NT2/D1 (cell line): ENCODE results near the gene FRMD3.

Source experiments
- DNase-seq: peaks from one replicate; pipeline ENCODE4 v3.0.0-alpha.2; 2011; ENCODE audit warnings: low read depth, low spot score
- H3K27me3 ChIP-seq: 2 replicates; pipeline ENCODE4 v1.6.0; 2011; ENCODE audit warnings: mild to moderate bottlenecking; ENCODE audit not compliant: insufficient read length, insufficient read depth
- H3K36me3 ChIP-seq: 2 replicates; pipeline ENCODE4 v1.6.1; 2011; ENCODE audit warnings: mild to moderate bottlenecking, low read length, mixed read lengths; ENCODE audit not compliant: insufficient read depth, insufficient read length
- H3K4me1 ChIP-seq: 2 replicates; pipeline ENCODE4 v1.5.1; 2011; ENCODE audit not compliant: insufficient read depth, insufficient read length
- H3K4me3 ChIP-seq: 2 replicates; pipeline ENCODE4 v1.5.1; 2011; ENCODE audit warnings: low read depth; ENCODE audit not compliant: insufficient read length
- H3K9ac ChIP-seq: 2 replicates; pipeline ENCODE4 v1.6.0; 2011; ENCODE audit warnings: low read depth; ENCODE audit not compliant: insufficient read length
- H3K9me3 ChIP-seq: 2 replicates; pipeline ENCODE4 v1.5.1; 2011; ENCODE audit warnings: mild to moderate bottlenecking, low read length; ENCODE audit not compliant: insufficient read depth
- SUZ12 ChIP-seq: IDR thresholded peaks from 2 replicates; pipeline ENCODE4 v1.6.1; 2011; ENCODE audit not compliant: insufficient read length, insufficient read depth; ENCODE audit errors: extremely low read depth
- YY1 ChIP-seq: IDR thresholded peaks from 2 replicates; pipeline ENCODE4 v1.6.1; 2011; ENCODE audit not compliant: insufficient read length, insufficient read depth
- ZNF274 ChIP-seq: IDR thresholded peaks from 2 replicates; pipeline ENCODE4 v1.6.1; 2011; ENCODE audit warnings: mild to moderate bottlenecking, low read depth, low read length

FRMD3 gene

GRCh38 chr9:83413367-83413766, 124.8 kb downstream of the FRMD3 start:
- DNase-seq: no peak

DNA sequence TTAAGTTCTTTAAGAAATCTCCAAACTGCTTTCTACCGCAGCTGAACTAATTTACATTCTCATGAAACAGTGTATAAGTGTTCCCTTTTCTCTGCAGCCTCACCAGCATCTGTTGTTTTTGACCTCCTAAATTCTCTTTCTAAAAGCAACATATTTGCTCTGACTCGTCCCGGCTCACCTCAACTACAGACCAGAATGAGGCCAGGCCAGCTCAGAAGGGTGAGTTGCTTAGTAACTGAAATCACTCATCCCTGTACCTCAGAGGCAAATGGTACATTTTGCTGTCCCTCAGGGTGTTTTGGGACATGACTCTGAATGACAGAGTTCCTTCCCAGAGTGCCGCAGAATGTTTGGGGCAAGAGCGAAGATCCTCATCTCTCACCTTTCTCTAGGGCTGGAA, 127.5 kb downstream of the FRMD3 start:
- no peak overlapping the region for H3K9ac ChIP-seq
- no peaks in the 10 kb centered on the region; the same call in 1 of the 2 replicates for H3K9me3 ChIP-seq
- no peak for DNase-seq
- no peaks in the 10 kb centered on the region for H3K36me3 ChIP-seq
- H3K4me1 ChIP-seq: no peaks in the 10 kb centered on the region
- TF ChIP-seq YY1: no peak
- no peak for TF ChIP-seq ZNF274
- TF ChIP-seq SUZ12: no peak
- H3K27me3 ChIP-seq: no peaks in the 10 kb centered on the region
- H3K4me3 ChIP-seq: no peak overlapping the region

More at GRCh38 chr9:83413367-83413766, 124.8 kb downstream of the FRMD3 start:
- Histone ChIP-seq H3K36me3 (no peaks in the 10 kb centered on the region), H3K27me3 (no peaks in the 10 kb centered on the region), H3K9me3 (no peaks in the 10 kb centered on the region; the same call in 1 of the 2 replicates), H3K4me1 (no peaks in the 10 kb centered on the region), H3K9ac (no peak overlapping the region), H3K4me3 (no peak overlapping the region)
- TF ChIP-seq SUZ12: no peak
- no peak for TF ChIP-seq ZNF274
- TF ChIP-seq YY1: no peak

GRCh38 chr9:83406921-83407320, 131.3 kb downstream of the FRMD3 start:
- TF ChIP-seq YY1 (no peak), SUZ12 (no peak), ZNF274 (no peak)
- Histone ChIP-seq H3K9me3 (peaks cover 1% of the 10 kb centered on the region; the same call in 1 of the 2 replicates), H3K27me3 (no peaks in the 10 kb centered on the region), H3K4me3 (no peak overlapping the region), H3K4me1 (peaks cover 4% of the 10 kb centered on the region), H3K9ac (no peak overlapping the region), H3K36me3 (no peaks in the 10 kb centered on the region)
- DNase-seq: no peak

DNA sequence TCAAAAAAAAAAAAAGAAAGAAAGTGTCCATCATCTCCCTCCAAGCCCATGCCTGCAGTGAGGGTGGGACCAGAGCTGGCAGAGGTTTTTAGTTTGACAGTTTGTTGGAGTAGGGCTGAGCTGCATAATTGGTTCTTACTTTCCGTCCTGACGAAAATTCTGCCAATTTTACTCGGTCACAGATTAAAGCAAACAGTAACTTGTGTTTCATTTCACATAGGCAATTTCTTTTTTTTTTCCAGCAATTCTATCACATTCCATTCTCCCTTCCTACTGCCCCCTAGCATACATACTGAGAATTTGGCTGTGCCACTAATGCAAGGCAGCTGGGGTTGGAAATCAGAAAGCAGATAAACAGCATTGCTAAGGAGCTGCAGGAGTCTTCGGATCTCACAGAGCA, 132.4 kb downstream of the FRMD3 start:
- no peak overlapping the region for H3K4me3 ChIP-seq
- H3K9me3 ChIP-seq: peaks cover 13% of the 10 kb centered on the region
- H3K4me1 ChIP-seq: peaks cover 4% of the 10 kb centered on the region
- TF ChIP-seq SUZ12 (no peak), YY1 (no peak), ZNF274 (no peak)
- H3K36me3 ChIP-seq: no peaks in the 10 kb centered on the region
- H3K9ac ChIP-seq: no peak overlapping the region
- H3K27me3 ChIP-seq: no peaks in the 10 kb centered on the region
- no peak for DNase-seq

GRCh38 chr9:83403527-83404238, 134.5 kb downstream of the FRMD3 start:
- H3K36me3 ChIP-seq: no peaks in the 10 kb centered on the region
- no peak for TF ChIP-seq ZNF274
- no peak for TF ChIP-seq SUZ12
- no peak for TF ChIP-seq YY1
- peak; percentile 20 for DNase-seq
- peaks cover 4% of the 10 kb centered on the region for H3K4me1 ChIP-seq
- H3K9ac ChIP-seq: no peak overlapping the region
- no peaks in the 10 kb centered on the region for H3K27me3 ChIP-seq
- no peak overlapping the region for H3K4me3 ChIP-seq
- H3K9me3 ChIP-seq: peaks cover 14% of the 10 kb centered on the region

DNA sequence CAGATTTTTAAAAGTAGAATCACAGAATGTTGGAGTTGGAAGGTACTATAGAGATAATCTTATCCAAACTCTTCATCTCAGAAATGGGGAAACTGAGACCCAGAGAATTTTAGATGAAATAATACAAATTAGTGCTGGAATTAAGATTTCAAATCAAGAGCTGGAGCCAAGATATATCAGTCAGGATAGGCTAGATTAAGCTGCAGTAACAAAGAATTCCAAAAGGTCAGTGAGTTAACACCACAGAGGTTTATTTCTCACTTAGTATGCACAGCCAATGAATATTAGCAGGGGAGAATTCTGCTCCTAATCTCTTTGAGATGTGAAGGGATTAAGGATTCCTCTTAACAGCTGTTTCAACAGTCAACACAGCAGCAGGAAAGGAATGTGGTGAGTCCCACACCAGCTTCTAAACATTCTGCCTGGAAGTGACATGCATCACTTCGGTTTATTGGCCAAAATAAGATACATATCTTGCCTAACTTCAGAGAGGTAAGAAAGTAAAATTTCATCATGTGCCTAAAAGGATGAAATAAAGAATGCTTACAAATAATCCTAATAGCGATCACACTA, 136.8 kb downstream of the FRMD3 start:
- Histone ChIP-seq H3K9me3 (peaks cover 14% of the 10 kb centered on the region), H3K4me1 (peaks cover 4% of the 10 kb centered on the region), H3K4me3 (no peak overlapping the region), H3K27me3 (no peaks in the 10 kb centered on the region), H3K36me3 (no peaks in the 10 kb centered on the region), H3K9ac (no peak overlapping the region)
- TF ChIP-seq SUZ12 (no peak), ZNF274 (no peak), YY1 (no peak)
- no peak for DNase-seq

- Histone ChIP-seq H3K27me3 (no peaks in the 10 kb centered on the region), H3K9me3 (peaks cover 11% of the 10 kb centered on the region), H3K9ac (no peak overlapping the region), H3K4me1 (no peaks in the 10 kb centered on the region), H3K4me3 (no peak overlapping the region), H3K36me3 (no peaks in the 10 kb centered on the region)
- no peak for DNase-seq
- TF ChIP-seq ZNF274 (no peak), YY1 (no peak), SUZ12 (no peak)
Measured at GRCh38 chr9:83396813-83397212, 141.4 kb downstream of the FRMD3 start.
